ENCODE measurements around the gene GPC1. TPM values are rescaled to one million over a fixed set of nuclear protein-coding genes. Genes with fewer than 3 reads are reported as not detected.

GPC1 gene
- total and polyA plus RNA-seq, 2 of the 13 experiments (the other 11 are each of a cell fraction or from before 2014, with no cell fraction given): 4.0 to 5.5 TPM

GRCh38 chr2:240513549-240514287 is 78.3 kb downstream of the GPC1 start (continued):
- no peak for TF ChIP-seq HOXA5 (CRISPR knock-in tag; IDR thresholded peaks at IDR 0.05)
- peak; percentile 68 for TF ChIP-seq FOSL2 (CRISPR knock-in tag; IDR thresholded peaks at IDR 0.05)
- TF ChIP-seq PHF8 (CRISPR knock-in tag; IDR thresholded peaks at IDR 0.05): no peak
- TF ChIP-seq GMEB2 (CRISPR knock-in tag; IDR thresholded peaks at IDR 0.05; ENCODE audit: low read depth): no peak
- no peak for TF ChIP-seq ZNF253 (CRISPR knock-in tag; IDR thresholded peaks at IDR 0.05; ENCODE audit: borderline replicate concordance)
- no peak for TF ChIP-seq RCOR2 (CRISPR knock-in tag; IDR thresholded peaks at IDR 0.05)
- TF ChIP-seq MIXL1 (CRISPR knock-in tag; IDR thresholded peaks at IDR 0.05): no peak
- TF ChIP-seq HIVEP1 (CRISPR knock-in tag; IDR thresholded peaks at IDR 0.05): no peak
- no peak for TF ChIP-seq PITX1 (CRISPR knock-in tag; IDR thresholded peaks at IDR 0.05)
- no peak for TF ChIP-seq ZNF841 (CRISPR knock-in tag; IDR thresholded peaks at IDR 0.05; ENCODE audit: borderline replicate concordance)
- no peak for TF ChIP-seq EHMT2 (IDR thresholded peaks at IDR 0.05; ENCODE audit: borderline replicate concordance, low read depth, low read length)
- no peak for TF ChIP-seq NFE2 (CRISPR knock-in tag; IDR thresholded peaks at IDR 0.05)
- no peak for TF ChIP-seq POLR2AphosphoS2 (IDR thresholded peaks at IDR 0.05; ENCODE audit: low read depth, low read length)
- no peak for TF ChIP-seq ZC3H4 (CRISPR knock-in tag; IDR thresholded peaks at IDR 0.05; ENCODE audit: borderline replicate concordance)
- no peak for TF ChIP-seq HES4 (CRISPR knock-in tag; IDR thresholded peaks at IDR 0.05; ENCODE audit: borderline replicate concordance)
- TF ChIP-seq XRCC5 (optimal IDR thresholded peaks at IDR 0.05; ENCODE audit: low read length): peak; percentile 75
- no peak for TF ChIP-seq ZNF646 (CRISPR knock-in tag; IDR thresholded peaks at IDR 0.05)
- TF ChIP-seq MXD3 (CRISPR knock-in tag; IDR thresholded peaks at IDR 0.05): no peak
- no peak for TF ChIP-seq SRY (CRISPR knock-in tag; IDR thresholded peaks at IDR 0.05)
- no peak for TF ChIP-seq POGK (CRISPR knock-in tag; conservative IDR thresholded peaks at IDR 0.05)
